ENCODE results near the gene MRPL52. TPM values are rescaled to one million over a fixed set of nuclear protein-coding genes. Genes with fewer than 3 reads are reported as not detected.

The MRPL52 gene
- total and polyA plus RNA-seq, 2 donors (not counting 3 experiments of a cell fraction or from before 2014, with no cell fraction given) = 81.1 to 174 TPM

DNA sequence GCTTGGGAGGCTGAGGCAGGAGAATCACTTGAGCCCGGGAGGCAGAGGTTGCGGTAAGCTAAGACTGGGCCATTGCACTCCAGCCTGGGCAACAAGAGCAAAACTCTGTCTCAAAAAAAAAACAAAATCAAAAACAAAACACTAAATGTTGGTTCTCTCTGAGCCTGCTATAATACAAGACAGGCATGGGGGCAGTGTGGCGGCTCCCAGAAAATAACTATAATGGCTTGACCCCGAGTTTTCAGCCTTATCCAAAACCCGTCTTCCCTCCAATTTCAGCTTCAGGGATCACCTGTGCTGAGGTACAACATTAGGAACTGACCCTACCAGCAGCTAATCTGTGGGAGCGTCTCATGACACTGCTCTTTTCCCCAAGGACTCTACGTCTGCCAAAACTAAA is 15.3 kb upstream of the MRPL52 start:
- BruUV-seq (replicated peaks) = no TSS peak
- dilution Hi-C loops (cut with MboI; ENCODE audit: extremely low pct_ligation_motif_present, low sequenced_read_pairs) = no loop called here
- no peak for FAIRE-seq
- intact Hi-C loops (cut with micrococcal nuclease) = no loop called here
- Histone ChIP-seq H3K27me3 (ENCODE audit: control insufficient read depth in 2 of 2, insufficient read depth in 2 of 2, low read length in 2 of 2) (no peaks in the 10 kb centered on the region), H3K9ac (replicated peaks; ENCODE audit: extremely low read depth, insufficient read depth, low read length) (no peak overlapping the region), H3K4me3 (replicated peaks in 1 of 3; ENCODE audit: insufficient read depth in 1 of 3, low read depth in 1 of 3, low read length in 3 of 3) (no peak overlapping the region), H3K27ac (ENCODE audit: insufficient read depth, low read depth, low read length) (no peak overlapping the region), H4K20me1 (replicated peaks; ENCODE audit: control insufficient read depth, extremely low read depth, insufficient read depth, low read length) (no peaks in the 10 kb centered on the region), H3K4me1 (ENCODE audit: control insufficient read depth, extremely low read depth, insufficient read depth, low read length) (peaks cover 19% of the 10 kb centered on the region), H2AFZ (ENCODE audit: low read depth, low read length) (no peak overlapping the region), H3K9me1 (replicated peaks; ENCODE audit: control insufficient read depth, extremely low read depth, insufficient read depth, low read length) (no peaks in the 10 kb centered on the region), H3K4me2 (ENCODE audit: insufficient read depth, low read length) (no peak overlapping the region), H3K79me2 (ENCODE audit: control insufficient read depth, insufficient read depth, low read length) (no peaks in the 10 kb centered on the region), H3K36me3 (ENCODE audit: control insufficient read depth in 2 of 2, extremely low read depth in 1 of 2, insufficient read depth in 2 of 2, low read length in 2 of 2) (peaks cover 0 to 5% of the 10 kb centered on the region in 2 experiments), H3K9me3 (replicated peaks; ENCODE audit: control insufficient read depth, insufficient read depth, low read length) (no peaks in the 10 kb centered on the region)
- CTCF ChIA-PET = interaction anchor here (1.1 to 7.7 kb wide), 3 partner anchors 156 to 244 kb away, joined by 3 to 77 read pairs (median 6); no protein-coding TSS in a partner anchor
- POLR2A ChIA-PET = no interaction called here
- no peak for DNase-seq (ENCODE audit: low read depth, low spot score)
- TF ChIP-seq JUN (IDR thresholded peaks at IDR 0.05; ENCODE audit: borderline replicate concordance, insufficient read depth, insufficient read length, low read depth) = no peak
- TF ChIP-seq GATA2 (IDR thresholded peaks at IDR 0.05; ENCODE audit: insufficient read depth, insufficient read length, low read depth, low read length) = no peak
- no peak for TF ChIP-seq POLR2AphosphoS5 (IDR thresholded peaks at IDR 0.05; ENCODE audit: insufficient read depth, low read depth, low read length)
- TF ChIP-seq POLR2A (IDR thresholded peaks at IDR 0.05; ENCODE audit: low read depth, low read length) = no peak

DNA sequence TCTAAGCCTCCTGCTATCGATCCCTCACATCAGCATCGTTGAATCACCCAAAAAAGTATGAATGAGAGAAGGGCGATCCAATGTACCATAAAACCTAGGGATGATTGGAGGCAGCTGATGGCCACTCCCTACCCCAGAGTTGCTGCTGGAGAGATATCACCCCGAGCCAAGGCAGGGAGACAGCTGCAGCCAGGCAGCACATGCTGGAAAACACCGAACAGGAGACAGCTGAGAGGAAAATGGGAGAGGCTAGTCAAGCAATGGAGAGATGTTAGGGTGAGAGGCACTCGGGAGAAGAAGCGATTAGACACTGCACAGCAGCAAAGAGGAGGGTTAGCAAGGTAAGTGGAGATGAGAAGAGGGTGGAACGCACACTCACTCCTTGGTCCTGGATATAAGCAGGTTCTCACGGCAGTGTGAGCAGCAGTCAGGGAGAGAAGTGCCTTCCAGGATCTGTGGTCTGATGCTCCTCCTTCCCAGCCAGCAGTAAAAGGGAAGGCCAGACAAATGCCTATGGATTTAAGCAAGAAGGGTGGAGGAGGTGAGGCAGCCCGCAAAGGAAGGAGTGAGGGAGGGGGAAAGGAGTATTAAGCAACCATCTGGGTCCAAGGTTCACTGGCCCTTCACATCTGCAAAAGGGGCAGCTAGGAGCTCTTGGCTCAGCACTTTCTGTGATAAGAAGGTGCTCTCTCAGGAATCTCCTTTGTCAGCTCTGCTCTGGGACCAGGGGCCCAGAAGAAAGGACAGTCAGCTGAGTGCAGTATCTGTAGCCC is 14.6 kb upstream of the MRPL52 start, which contains the start of gene SLC7A7:
TSS of gene SLC7A7 (minus strand) at position 495 of the 773 bp plus-strand sequence. CDS start 2,037 bp downstream, outside the sequence.
- FAIRE-seq = no peak
- no peak for TF ChIP-seq MYC (IDR thresholded peaks at IDR 0.05; ENCODE audit: low read depth, low read length)
- no peak for TF ChIP-seq EZH2 (IDR thresholded peaks at IDR 0.05; ENCODE audit: borderline replicate concordance, low read depth, low read length, severe bottlenecking)
- TF ChIP-seq POLR2A (IDR thresholded peaks at IDR 0.05; ENCODE audit: low read depth, low read length) = no peak
- TF ChIP-seq JUN (IDR thresholded peaks at IDR 0.05; ENCODE audit: borderline replicate concordance, insufficient read depth, insufficient read length, low read depth) = no peak
- no peak for TF ChIP-seq GATA2 (IDR thresholded peaks at IDR 0.05; ENCODE audit: insufficient read depth, insufficient read length, low read depth, low read length)
- no peak for TF ChIP-seq POLR2AphosphoS5 (IDR thresholded peaks at IDR 0.05; ENCODE audit: insufficient read depth, low read depth, low read length)
- no peak for TF ChIP-seq FOS (IDR thresholded peaks at IDR 0.05; ENCODE audit: borderline replicate concordance, insufficient read depth, low read length)
- TF ChIP-seq, protein P1, sequence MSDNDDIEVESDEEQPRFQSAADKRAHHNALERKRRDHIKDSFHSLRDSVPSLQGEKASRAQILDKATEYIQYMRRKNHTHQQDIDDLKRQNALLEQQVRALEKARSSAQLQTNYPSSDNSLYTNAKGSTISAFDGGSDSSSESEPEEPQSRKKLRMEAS (IDR thresholded peaks at IDR 0.05; ENCODE audit: insufficient read depth, insufficient read length) = no peak
- TF ChIP-seq, protein P2, sequence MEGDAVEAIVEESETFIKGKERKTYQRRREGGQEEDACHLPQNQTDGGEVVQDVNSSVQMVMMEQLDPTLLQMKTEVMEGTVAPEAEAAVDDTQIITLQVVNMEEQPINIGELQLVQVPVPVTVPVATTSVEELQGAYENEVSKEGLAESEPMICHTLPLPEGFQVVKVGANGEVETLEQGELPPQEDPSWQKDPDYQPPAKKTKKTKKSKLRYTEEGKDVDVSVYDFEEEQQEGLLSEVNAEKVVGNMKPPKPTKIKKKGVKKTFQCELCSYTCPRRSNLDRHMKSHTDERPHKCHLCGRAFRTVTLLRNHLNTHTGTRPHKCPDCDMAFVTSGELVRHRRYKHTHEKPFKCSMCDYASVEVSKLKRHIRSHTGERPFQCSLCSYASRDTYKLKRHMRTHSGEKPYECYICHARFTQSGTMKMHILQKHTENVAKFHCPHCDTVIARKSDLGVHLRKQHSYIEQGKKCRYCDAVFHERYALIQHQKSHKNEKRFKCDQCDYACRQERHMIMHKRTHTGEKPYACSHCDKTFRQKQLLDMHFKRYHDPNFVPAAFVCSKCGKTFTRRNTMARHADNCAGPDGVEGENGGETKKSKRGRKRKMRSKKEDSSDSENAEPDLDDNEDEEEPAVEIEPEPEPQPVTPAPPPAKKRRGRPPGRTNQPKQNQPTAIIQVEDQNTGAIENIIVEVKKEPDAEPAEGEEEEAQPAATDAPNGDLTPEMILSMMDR (IDR thresholded peaks at IDR 0.05; ENCODE audit: extremely low read depth in 1 of 2, insufficient read depth in 1 of 2, low read depth in 1 of 2, low read length in 2 of 2) = no peak
- dilution Hi-C loops (cut with MboI; ENCODE audit: extremely low pct_ligation_motif_present, low sequenced_read_pairs) (no loop called here), intact Hi-C loops (cut with micrococcal nuclease) (no loop called here)
- DNase-seq (ENCODE audit: low read depth, low spot score) = no peak
- CTCF ChIA-PET = interaction anchor here (1.0 to 7.7 kb wide), 4 partner anchors 10 to 245 kb away, joined by 3 to 77 read pairs (median 5); no protein-coding TSS in a partner anchor
- Histone ChIP-seq H3K4me2 (ENCODE audit: insufficient read depth, low read length) (no peak within 1 kb of the TSS), H3K9me3 (replicated peaks; ENCODE audit: control insufficient read depth, insufficient read depth, low read length) (no peaks in the 10 kb centered on the region), H3K9ac (replicated peaks; ENCODE audit: extremely low read depth, insufficient read depth, low read length) (no peak within 1 kb of the TSS), H3K36me3 (ENCODE audit: control insufficient read depth in 2 of 2, extremely low read depth in 1 of 2, insufficient read depth in 2 of 2, low read length in 2 of 2) (peaks cover 0 to 5% of the 10 kb centered on the region in 2 experiments), H3K27ac (ENCODE audit: insufficient read depth, low read depth, low read length) (no peak within 1 kb of the TSS), H3K79me2 (ENCODE audit: control insufficient read depth, insufficient read depth, low read length) (no peaks in the 10 kb centered on the region), H2AFZ (ENCODE audit: low read depth, low read length) (peak within 1 kb of the TSS; percentile 71), H3K27me3 (ENCODE audit: control insufficient read depth in 2 of 2, insufficient read depth in 2 of 2, low read length in 2 of 2) (no peaks in the 10 kb centered on the region), H3K9me1 (replicated peaks; ENCODE audit: control insufficient read depth, extremely low read depth, insufficient read depth, low read length) (no peaks in the 10 kb centered on the region), H3K4me3 (replicated peaks in 1 of 3; ENCODE audit: insufficient read depth in 1 of 3, low read depth in 1 of 3, low read length in 3 of 3) (no peak within 1 kb of the TSS), H3K4me1 (ENCODE audit: control insufficient read depth, extremely low read depth, insufficient read depth, low read length) (peaks cover 27% of the 10 kb centered on the region), H4K20me1 (replicated peaks; ENCODE audit: control insufficient read depth, extremely low read depth, insufficient read depth, low read length) (no peaks in the 10 kb centered on the region)
- no TSS peak for BruUV-seq (replicated peaks)
- POLR2A ChIA-PET = interaction anchor here (0.5 kb wide), 1 partner anchor 9 kb away, joined by 4 read pairs; no protein-coding TSS in a partner anchor
